Neural cell (in vitro differentiated cells): ENCODE data around the gene PHF21B. TPM values are rescaled to one million over a fixed set of nuclear protein-coding genes. Genes with fewer than 3 reads are reported as not detected.

ENCODE experiments used
- H2AFZ ChIP-seq: fragments of 200-600, 300-800 bp; sonication (generic), shearing (Covaris generic); 2 replicates; pipeline ENCODE4 v1.6.0; 2014; ENCODE audit warnings: low read depth, mild to moderate bottlenecking, antibody characterized with exemption, low read length, moderate library complexity
- H3F3A ChIP-seq: fragments of 200-600 bp; shearing (Covaris generic); 2 replicates; pipeline ENCODE4 v1.6.1; 2016; ENCODE audit warnings: mild to moderate bottlenecking, moderate library complexity, mixed read lengths, antibody characterized with exemption, low read length; ENCODE audit not compliant: insufficient read depth, poor library complexity, severe bottlenecking
- H3K27ac ChIP-seq: fragments of 200-600, 300-800 bp; sonication (generic), shearing (Covaris generic); 2 replicates; pipeline ENCODE4 v1.5.1; 2014; ENCODE audit warnings: mild to moderate bottlenecking, low read length, moderate library complexity
- H3K27me3 ChIP-seq: fragments of 300-800, 200-600 bp; sonication (generic), shearing (Covaris generic); 2 replicates; pipeline ENCODE4 v1.6.0; 2014; ENCODE audit warnings: mild to moderate bottlenecking, low read depth, low read length, moderate library complexity; ENCODE audit not compliant: insufficient read depth
- H3K36me3 ChIP-seq: fragments of 300-800, 200-600 bp; sonication (generic), shearing (Covaris generic); 2 replicates; pipeline ENCODE4 v1.5.1; 2014; ENCODE audit warnings: mild to moderate bottlenecking, antibody characterized with exemption, low read length, moderate library complexity; ENCODE audit not compliant: insufficient read depth
- H3K4me2 ChIP-seq: fragments of 300-800, 200-600 bp; sonication (generic), shearing (Covaris generic); 2 replicates; pipeline ENCODE4 v1.6.0; 2014; ENCODE audit warnings: mild to moderate bottlenecking, low read length
- H3K4me3 ChIP-seq: fragments of 300-800, 200-600 bp; sonication (generic), shearing (Covaris generic); 2 replicates; pipeline ENCODE4 v1.5.1; 2014; ENCODE audit warnings: mild to moderate bottlenecking, low read length, moderate library complexity
- H3K79me2 ChIP-seq: fragments of 200-600 bp; shearing (Covaris generic); replicated peaks from 2 replicates; pipeline ENCODE4 v1.6.0; 2014; ENCODE audit warnings: mild to moderate bottlenecking, low read length, moderate library complexity; ENCODE audit not compliant: insufficient read depth
- H3K9ac ChIP-seq: fragments of 300-800, 200-600 bp; sonication (generic), shearing (Covaris generic); 2 replicates; pipeline ENCODE4 v1.6.1; 2016; ENCODE audit warnings: mild to moderate bottlenecking, low read length, mixed read lengths
- H3K9me2 ChIP-seq: fragments of 200-600 bp; shearing (Covaris generic); 2 replicates; pipeline ENCODE4 v1.6.1; 2016; ENCODE audit warnings: mild to moderate bottlenecking, low read length, mixed read lengths; ENCODE audit not compliant: insufficient read depth
- H3K9me3 ChIP-seq: fragments of 200-600, 300-800 bp; sonication (generic), shearing (Covaris generic); 2 replicates; pipeline ENCODE4 v1.6.1; 2016; ENCODE audit warnings: mild to moderate bottlenecking, mixed run types, low read length, moderate library complexity, mixed read lengths
- H4K20me1 ChIP-seq: fragments of 200-600 bp; shearing (Covaris generic); 2 replicates; pipeline ENCODE4 v1.6.1; 2016; ENCODE audit warnings: mild to moderate bottlenecking, mixed run types; ENCODE audit not compliant: insufficient read depth
- EP300 ChIP-seq: fragments of 450-650 bp; conservative IDR thresholded peaks from 2 replicates; pipeline ENCODE4 v1.6.1; 2014; ENCODE audit warnings: antibody characterized with exemption, mild to moderate bottlenecking, moderate library complexity; ENCODE audit not compliant: poor library complexity, severe bottlenecking
- EZH2 ChIP-seq: fragments of 200-600, 300-800 bp; shearing (Covaris generic), sonication (generic); IDR thresholded peaks from 2 replicates; pipeline ENCODE4 v1.6.1; 2014; ENCODE audit warnings: antibody characterized with exemption, low read length, borderline replicate concordance, mild to moderate bottlenecking; ENCODE audit not compliant: insufficient read depth, poor library complexity, severe bottlenecking
- MXI1 ChIP-seq: fragments of 450-650 bp; conservative IDR thresholded peaks from 2 replicates; pipeline ENCODE4 v1.6.1; 2014; ENCODE audit warnings: antibody characterized with exemption, mild to moderate bottlenecking; ENCODE audit not compliant: poor library complexity, severe bottlenecking
- POLR2AphosphoS5 ChIP-seq: IDR thresholded peaks from 2 replicates; pipeline ENCODE4 v1.6.1; 2012
- RAD21 ChIP-seq: fragments of 450-650 bp; conservative IDR thresholded peaks from 2 replicates; pipeline ENCODE4 v1.6.1; 2014; ENCODE audit warnings: antibody characterized with exemption, mild to moderate bottlenecking, moderate library complexity
- SMC3 ChIP-seq: fragments of 450-650 bp; conservative IDR thresholded peaks from 2 replicates; pipeline ENCODE4 v1.6.1; 2014; ENCODE audit warnings: antibody characterized with exemption, mild to moderate bottlenecking, moderate library complexity; ENCODE audit not compliant: poor library complexity
- TAF1 ChIP-seq: IDR thresholded peaks from 2 replicates; pipeline ENCODE4 v1.6.1; 2012; ENCODE audit warnings: low read depth
- polyA plus RNA-seq: library from polyadenylated mRNA; depleted of rRNA; stranded (reverse); fragments of >200 nt; gene quantifications from 2 replicates; pipeline ENCODE4 v1.2.3, GENCODE V29; 2014
- TF ChIP-seq, protein P1 (sequence below): IDR thresholded peaks from 2 replicates; pipeline ENCODE4 v1.6.1; 2012; ENCODE audit warnings: borderline replicate concordance
- TF ChIP-seq, protein P2 (sequence below): fragments of 450-650 bp; IDR thresholded peaks from 2 replicates; pipeline ENCODE4 v1.5.1; 2014; ENCODE audit warnings: antibody characterized with exemption, mild to moderate bottlenecking, moderate library complexity; ENCODE audit not compliant: poor library complexity, severe bottlenecking

The PHF21B gene
- polyA plus RNA-seq, 1 donor from 2014 or later, result 49.5 TPM

DNA sequence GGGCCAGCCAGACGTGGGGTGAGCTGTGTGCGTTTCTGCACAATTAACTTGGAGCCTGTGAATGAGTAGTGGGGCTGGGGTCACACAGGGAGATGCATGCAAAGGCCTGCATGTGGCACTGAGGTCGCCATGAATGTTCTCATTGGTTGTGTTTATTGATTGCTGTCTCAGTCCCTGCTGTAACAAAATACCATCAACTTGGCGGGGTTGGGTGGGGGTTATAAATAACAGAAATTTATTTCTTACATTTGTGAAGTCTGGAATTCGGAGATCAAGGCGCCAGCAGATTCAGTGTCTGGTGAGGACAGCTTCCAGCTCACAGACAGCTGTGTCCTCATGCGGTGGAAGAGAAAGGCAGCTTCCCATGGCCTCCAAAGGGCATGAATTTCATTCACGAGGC is 29.3 kb upstream of the PHF21B start:
- H3K27me3 ChIP-seq, result no peaks in the 10 kb centered on the region
- H2AFZ ChIP-seq, result no peak overlapping the region
- no peaks in the 10 kb centered on the region for H3F3A ChIP-seq
- no peaks in the 10 kb centered on the region for H3K79me2 ChIP-seq
- H3K27ac ChIP-seq, result no peak overlapping the region
- no peak overlapping the region for H3K4me3 ChIP-seq
- no peaks in the 10 kb centered on the region for H3K9me2 ChIP-seq
- no peak for TF ChIP-seq POLR2AphosphoS5
- no peak for TF ChIP-seq EZH2
- TF ChIP-seq RAD21, result no peak
- TF ChIP-seq, protein P1, sequence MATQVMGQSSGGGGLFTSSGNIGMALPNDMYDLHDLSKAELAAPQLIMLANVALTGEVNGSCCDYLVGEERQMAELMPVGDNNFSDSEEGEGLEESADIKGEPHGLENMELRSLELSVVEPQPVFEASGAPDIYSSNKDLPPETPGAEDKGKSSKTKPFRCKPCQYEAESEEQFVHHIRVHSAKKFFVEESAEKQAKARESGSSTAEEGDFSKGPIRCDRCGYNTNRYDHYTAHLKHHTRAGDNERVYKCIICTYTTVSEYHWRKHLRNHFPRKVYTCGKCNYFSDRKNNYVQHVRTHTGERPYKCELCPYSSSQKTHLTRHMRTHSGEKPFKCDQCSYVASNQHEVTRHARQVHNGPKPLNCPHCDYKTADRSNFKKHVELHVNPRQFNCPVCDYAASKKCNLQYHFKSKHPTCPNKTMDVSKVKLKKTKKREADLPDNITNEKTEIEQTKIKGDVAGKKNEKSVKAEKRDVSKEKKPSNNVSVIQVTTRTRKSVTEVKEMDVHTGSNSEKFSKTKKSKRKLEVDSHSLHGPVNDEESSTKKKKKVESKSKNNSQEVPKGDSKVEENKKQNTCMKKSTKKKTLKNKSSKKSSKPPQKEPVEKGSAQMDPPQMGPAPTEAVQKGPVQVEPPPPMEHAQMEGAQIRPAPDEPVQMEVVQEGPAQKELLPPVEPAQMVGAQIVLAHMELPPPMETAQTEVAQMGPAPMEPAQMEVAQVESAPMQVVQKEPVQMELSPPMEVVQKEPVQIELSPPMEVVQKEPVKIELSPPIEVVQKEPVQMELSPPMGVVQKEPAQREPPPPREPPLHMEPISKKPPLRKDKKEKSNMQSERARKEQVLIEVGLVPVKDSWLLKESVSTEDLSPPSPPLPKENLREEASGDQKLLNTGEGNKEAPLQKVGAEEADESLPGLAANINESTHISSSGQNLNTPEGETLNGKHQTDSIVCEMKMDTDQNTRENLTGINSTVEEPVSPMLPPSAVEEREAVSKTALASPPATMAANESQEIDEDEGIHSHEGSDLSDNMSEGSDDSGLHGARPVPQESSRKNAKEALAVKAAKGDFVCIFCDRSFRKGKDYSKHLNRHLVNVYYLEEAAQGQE, result no peak
- no peak for TF ChIP-seq EP300
- TF ChIP-seq, protein P2, sequence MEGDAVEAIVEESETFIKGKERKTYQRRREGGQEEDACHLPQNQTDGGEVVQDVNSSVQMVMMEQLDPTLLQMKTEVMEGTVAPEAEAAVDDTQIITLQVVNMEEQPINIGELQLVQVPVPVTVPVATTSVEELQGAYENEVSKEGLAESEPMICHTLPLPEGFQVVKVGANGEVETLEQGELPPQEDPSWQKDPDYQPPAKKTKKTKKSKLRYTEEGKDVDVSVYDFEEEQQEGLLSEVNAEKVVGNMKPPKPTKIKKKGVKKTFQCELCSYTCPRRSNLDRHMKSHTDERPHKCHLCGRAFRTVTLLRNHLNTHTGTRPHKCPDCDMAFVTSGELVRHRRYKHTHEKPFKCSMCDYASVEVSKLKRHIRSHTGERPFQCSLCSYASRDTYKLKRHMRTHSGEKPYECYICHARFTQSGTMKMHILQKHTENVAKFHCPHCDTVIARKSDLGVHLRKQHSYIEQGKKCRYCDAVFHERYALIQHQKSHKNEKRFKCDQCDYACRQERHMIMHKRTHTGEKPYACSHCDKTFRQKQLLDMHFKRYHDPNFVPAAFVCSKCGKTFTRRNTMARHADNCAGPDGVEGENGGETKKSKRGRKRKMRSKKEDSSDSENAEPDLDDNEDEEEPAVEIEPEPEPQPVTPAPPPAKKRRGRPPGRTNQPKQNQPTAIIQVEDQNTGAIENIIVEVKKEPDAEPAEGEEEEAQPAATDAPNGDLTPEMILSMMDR, result no peak
- no peak for TF ChIP-seq SMC3
- no peak for TF ChIP-seq TAF1
- no peak for TF ChIP-seq MXI1
- H4K20me1 ChIP-seq, result no peaks in the 10 kb centered on the region
- no peaks in the 10 kb centered on the region for H3K9me3 ChIP-seq
- H3K4me2 ChIP-seq, result no peak overlapping the region
- H3K9ac ChIP-seq, result no peak overlapping the region
- H3K36me3 ChIP-seq, result no peaks in the 10 kb centered on the region

DNA sequence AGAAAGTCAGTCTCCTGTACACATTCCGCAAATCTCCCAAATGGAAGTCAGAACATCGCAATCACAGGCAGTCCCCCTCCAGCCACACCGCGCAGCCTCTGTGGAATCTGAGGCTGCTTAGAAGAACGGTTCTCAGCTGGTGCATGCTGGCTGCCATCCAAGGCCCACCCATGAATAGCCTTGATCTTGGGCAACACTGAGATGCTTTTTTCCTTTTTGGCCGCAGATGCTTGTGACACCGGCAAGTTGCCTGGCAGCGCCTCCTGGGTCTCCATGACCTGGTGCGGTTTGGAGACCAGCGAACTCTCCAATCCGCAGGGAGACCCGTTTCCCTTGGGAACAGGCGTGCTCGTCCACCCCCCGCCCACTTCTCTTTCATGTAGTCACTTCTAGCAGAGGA is 26.3 kb upstream of the PHF21B start:
- Histone ChIP-seq H3K36me3 (no peaks in the 10 kb centered on the region), H3K27me3 (no peaks in the 10 kb centered on the region), H3F3A (no peaks in the 10 kb centered on the region), H2AFZ (no peak overlapping the region), H4K20me1 (no peaks in the 10 kb centered on the region), H3K27ac (no peak overlapping the region), H3K79me2 (no peaks in the 10 kb centered on the region), H3K9me3 (no peaks in the 10 kb centered on the region), H3K9me2 (no peaks in the 10 kb centered on the region), H3K4me3 (no peak overlapping the region), H3K4me2 (no peak overlapping the region), H3K9ac (no peak overlapping the region)
- TF ChIP-seq MXI1 (no peak), SMC3 (no peak), TAF1 (no peak), POLR2AphosphoS5 (no peak), EP300 (no peak), RAD21 (no peak), EZH2 (no peak)
- TF ChIP-seq, protein P1, result no peak
- TF ChIP-seq, protein P2, result no peak
